NCI-H2227 (cell line): ENCODE measurements around the gene UBA1.

Experiments
- DNase-seq: peaks from one replicate; lab custom pipeline; 2025; ENCODE audit not compliant: unreplicated experiment; lab: John Stamatoyannopoulos, UW

UBA1 gene

DNA sequence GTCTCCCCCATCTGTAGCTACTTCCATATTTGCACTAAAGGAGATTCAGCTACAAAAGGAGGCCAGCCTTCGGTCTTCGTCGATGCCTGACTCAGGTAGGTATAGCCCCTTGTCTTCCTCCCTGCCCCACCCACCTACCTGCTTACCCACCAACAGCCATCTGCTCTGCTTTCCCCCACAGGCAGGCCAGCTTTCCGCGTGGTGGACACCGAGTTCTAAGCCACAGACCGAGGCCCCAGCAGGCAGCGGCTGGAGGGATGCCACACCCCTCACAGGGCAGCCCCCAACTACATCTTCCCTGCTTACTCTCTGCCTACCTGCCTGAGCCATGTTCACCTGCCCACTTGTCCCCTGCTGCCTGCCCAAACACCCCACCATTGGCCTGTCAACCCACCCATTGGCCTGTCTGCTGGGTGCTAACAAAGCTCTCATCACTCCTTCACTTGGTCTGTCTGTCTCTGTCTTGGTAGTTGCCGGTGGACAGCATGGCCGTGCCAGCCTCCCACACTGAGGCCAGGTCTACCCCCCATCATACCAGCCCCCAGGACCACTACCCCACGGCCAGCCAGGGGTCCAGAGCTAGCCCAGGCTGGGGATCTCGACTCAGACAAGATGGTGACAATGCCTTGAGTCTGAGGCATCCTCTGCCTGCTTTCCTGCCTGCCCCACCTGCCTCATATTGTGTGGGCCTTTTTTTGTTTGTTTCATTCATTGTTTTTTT is 35.1 kb downstream of the UBA1 start:
- no peak for DNase-seq

DNA sequence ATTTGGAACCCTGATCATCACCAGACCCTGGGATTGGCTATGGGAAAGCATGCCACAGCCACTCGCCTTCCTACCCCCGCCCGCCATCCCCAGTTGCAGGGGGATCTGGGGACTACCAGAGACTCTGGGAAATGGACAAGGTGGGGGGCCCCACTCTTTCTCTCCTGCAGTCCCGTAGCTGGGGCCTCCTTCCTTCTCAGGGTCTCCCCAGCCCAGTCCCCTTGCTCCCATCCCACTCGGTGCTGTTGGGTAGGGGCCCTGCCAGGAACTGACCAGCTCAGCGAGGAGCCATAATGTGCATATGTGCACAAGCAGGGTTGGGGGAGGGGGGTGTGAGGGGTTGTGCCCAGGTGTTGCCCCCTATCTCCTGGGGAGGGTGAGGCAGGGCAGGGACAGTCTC is 35.8 kb downstream of the UBA1 start:
- DNase-seq: no peak

DNA sequence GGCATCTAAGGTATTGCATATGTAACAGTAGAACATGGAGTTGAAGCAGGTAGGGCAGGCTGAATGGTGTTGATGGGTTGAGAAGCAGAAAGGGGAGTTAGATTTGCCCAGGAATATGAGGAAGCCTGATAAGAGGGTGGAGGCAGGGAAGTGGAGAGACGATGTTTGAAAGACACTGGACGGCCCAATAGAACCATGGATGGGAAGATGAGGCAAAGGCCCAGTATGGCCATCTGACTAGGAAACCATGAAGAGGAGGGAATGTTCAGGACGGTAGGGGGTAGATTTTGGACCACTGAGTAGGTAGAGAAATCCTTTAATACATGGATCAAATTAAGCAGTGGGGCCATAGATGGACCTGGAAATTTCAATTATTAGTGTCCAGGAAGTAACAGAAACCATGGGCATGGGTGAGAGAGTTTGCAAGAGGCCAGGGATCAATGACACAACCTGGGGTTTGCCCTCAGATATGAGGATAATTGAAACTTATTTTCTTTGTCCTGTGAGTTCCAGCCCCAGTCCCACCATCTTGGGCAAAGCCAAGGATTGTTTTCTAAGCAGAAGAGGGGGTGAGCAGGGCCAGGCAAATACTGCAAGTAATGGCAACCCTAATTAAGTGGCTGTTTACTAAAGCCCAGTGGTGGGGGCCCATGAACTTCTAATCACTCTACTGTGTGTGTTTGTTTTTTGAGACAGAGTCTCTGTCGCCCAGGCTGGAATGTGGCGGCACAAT is 36.7 kb downstream of the UBA1 start:
- DNase-seq: no peak

DNA sequence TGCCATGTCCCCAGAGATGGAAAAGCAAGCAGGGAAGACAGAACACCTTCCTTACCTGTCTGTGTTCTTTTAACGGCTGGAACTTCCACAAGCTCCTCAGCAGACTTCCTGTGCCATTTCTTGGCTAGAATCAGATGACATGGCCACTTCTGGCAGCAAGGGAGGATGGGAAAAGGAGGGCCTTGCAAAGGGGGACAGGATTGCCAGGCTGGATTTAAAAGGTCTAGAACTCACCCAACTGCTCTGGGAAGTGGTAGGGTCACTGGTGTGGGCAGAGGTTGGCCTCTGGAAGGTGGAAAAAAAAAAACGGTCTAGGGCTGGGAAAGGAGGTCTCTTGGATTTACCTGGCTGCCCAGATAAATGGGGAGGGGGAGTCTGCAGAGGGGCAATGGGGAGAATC is 37.5 kb downstream of the UBA1 start:
- no peak for DNase-seq

DNA sequence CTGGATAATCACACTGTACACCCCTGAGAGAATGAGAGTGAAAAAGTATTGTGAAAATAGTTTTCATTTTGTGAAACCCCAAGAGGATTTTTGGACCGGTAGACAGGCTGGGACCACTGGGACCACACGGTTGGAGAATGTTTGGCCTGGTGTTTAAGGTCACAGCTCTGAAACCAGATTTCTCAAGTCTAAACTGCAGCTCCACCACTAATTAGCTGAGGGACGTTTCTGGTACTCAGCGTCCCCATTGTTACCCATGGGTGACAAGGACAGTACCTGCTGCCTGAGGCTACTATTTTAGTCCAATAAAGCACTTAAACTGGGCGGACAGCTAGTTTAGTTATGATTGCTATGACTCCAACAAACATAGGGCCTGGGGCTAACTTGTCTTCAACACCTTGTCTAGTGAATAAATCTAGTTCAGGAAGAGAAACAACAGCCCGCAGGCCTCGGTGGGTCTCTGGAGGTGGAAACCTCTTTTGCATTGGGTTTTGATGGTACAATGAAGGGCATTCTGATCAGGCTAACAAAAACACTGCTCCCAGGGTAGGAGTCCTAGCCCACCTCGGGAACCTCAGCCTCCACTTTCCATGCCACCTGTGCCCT is 38.7 kb downstream of the UBA1 start:
- DNase-seq: no peak

DNA sequence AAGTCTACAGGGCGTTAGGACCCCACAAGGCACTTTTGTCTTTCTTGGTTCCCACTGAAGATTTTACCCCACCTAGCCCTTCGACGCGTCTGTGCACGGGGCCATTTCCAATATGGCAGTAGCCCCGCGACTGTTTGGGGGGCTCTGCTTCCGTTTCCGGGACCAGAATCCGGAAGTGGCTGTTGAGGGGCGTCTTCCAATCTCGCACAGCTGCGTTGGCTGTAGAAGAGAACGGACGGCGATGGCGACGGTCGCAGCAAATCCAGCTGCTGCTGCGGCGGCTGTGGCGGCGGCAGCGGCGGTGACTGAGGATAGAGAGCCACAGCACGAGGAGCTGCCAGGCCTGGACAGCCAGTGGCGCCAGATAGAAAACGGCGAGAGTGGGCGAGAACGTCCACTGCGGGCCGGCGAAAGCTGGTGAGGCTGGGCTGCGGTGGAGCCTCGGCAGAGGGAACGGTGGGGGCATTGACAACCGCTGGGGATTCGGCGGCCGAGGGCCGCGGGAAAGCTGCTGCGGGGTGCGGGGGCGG is 39.2 kb downstream of the UBA1 start, which contains the start of gene USP11:
Gene USP11 (plus strand): TSS at position 207 of the 530 bp plus-strand sequence. CDS start 35 bp downstream, at position 242.
- peak; percentile 93 for DNase-seq

DNA sequence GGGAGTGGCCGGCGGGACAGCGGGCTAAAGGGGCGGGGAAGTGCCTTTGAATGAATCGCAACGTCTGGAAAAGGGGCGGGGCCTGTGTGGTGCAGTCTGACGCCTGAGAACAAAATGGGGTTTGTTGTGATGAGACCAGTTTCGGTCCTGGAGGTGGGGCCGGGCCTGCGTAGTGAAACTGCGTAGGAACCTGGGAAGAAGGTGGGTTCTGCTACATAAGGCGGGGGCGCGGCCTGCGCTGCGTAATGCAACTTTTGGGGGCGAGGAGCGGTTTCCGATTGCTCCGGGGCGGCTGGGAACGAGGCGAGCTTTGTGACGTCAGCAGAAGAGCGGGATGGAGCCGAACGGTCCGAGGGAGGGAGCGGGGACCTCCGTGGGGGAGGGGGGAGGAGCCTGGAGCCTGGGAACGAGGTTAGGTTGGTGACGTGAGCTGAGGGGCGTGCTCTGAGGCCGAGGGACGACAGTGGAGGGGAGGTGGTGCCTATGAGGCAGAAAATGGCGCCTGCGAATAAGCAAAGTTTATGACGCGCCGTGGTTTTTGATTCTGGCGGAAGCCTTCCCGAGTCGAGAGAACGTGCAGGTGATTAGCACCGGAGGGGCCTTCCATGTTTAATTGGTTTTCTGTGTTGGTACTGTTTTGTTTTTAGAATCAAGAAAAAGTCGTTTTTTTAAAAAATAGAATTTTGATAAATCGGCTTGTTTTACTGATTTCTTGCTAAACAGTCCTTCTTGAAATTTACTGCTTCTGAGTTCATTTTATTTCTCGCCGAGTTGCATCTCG is 39.9 kb downstream of the UBA1 start:
- peak; percentile 99 for DNase-seq

DNA sequence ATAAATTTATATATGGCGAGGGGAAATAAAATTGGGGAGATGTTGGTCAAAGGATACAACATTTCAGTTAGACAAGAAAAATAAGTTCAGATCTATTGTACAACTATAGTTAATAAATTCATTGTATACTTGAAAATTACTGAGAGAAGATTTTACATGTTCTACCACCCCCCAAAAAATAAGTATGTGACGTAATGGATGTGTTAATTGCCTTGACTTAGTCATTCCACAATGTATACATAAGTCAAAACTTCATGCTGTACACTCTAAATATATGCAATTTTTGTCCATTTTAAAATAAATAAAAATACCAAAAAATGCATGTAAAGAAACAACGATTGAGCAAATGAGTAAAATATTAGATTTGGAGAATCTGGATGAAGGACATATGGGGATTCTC is 41.0 kb downstream of the UBA1 start:
- DNase-seq: no peak

DNA sequence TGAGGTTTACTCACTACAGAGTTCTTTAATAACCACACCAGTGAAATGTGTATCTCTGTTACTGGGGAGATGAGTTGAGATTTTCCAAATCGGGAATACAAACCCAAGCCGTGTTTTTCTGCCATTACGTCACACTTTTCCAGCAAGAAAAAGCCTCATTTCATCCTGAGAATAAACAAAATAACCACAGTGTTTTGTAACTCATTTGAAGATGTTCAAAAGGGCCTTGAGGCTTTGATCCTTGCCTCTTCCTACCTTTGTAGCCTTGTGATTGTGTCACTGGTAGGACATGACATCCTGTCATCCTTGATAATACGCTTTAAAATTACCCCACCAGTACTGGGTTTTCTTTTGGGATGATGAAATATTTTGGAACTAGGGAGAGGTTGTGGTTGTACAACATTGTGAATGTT is 42.1 kb downstream of the UBA1 start:
- DNase-seq: no peak

DNA sequence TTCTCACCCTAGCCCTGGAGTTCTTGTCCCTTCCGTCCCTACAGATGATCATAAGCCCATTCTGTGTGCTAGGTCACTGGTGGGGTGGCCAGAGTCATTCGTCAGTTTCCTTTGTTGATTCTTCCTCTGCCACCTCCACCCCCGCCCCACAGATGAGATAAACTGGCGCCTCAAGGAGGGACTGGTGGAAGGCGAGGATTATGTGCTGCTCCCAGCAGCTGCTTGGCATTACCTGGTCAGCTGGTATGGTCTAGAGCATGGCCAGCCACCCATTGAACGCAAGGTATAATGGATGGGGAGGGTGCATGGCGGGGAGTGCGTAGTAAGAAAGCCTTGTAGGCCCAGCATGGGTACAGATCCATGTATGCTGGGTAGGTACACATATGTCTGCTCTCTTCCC is 45.6 kb downstream of the UBA1 start:
- DNase-seq: no peak

DNA sequence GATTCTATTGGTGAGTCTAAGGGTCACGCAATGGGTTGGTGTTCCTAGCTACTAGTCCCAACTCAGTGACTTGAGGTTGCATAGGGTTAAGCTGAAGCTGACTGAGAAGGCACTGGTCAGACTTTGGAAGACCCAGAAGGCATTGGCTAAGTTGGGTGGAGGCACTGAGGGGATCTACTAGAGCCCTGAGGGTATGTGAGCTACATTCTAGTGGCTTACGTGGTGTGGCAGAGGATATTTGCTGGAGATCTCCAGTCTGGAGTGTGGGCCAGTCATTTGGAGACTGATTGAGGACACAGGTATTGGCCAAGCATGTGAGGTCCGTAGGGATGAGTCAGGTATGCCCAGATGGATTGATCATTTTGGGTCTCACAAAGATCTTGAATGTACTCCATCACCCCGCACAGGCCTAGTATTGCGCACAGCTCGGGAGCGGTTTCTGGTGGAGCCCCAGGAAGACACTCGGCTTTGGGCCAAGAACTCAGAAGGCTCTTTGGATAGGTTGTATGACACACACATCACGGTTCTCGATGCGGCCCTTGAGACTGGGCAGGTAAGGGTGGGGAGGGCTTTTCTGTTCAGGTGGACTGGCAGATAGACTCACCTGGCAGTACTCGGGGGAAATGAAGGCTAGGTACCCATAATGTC is 46.4 kb downstream of the UBA1 start:
- no peak for DNase-seq

DNA sequence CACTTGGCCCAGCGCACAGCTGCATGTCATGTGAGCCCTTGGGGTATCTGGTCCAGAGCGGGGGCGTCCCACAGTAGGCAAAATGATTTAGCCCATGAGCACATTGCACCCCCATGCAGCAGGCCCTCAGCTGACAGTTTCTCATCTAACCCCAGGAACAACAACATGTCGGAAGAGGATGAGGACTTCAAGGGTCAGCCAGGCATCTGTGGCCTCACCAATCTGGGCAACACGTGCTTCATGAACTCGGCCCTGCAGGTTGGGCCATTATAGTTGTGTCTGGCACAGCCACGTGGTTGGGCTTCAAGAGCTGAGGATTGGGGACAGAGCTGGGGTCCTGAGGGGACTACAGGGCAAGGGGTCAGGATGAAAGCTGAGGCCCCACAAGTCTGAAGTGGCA is 47.0 kb downstream of the UBA1 start:
- DNase-seq: no peak

DNA sequence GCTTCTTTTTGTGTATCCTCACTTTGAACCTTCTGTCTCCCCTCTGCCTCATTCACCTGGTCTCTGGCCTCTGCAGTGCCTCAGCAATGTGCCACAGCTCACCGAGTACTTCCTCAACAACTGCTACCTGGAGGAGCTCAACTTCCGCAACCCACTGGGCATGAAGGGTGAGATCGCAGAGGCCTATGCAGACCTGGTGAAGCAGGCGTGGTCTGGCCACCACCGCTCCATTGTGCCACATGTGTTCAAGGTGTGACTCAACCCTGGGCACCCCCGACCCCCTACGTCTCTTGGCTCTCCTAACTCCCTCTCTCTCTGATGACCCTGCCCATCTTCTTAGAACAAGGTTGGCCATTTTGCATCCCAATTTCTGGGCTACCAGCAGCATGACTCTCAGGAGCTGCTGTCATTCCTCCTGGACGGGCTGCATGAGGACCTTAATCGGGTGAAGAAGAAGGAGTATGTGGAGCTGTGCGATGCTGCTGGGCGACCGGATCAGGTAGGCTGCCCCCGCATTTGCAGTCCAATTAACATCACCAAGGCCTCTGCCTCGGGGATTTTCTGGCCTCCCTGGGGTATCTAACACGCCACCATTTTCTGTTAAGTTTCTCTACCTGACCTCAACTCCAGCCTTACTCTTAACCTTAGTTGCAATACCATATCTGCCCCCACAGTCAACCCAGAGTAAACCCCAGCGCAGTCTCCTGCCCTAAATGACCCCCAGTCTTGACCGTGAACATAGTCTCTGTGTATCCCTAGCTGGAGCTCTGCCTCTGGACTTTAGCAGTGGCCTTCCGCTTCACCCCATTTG is 47.8 kb downstream of the UBA1 start:
- DNase-seq: no peak

DNA sequence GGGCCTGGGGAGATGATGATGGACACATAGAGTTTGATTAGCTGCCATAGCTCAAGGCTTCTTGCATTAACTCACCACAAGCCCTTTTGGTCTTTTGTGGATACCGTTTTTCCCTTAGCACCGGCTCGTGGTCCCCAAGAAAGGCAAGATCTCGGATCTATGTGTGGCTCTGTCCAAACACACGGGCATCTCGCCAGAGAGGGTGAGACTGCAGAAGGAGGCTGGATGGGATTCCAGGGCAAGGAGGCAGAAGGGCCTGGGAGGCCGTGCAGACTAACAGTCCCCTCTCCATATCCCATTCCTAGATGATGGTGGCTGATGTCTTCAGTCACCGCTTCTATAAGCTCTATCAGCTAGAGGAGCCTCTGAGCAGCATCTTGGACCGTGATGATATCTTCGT is 48.7 kb downstream of the UBA1 start:
- no peak for DNase-seq

DNA sequence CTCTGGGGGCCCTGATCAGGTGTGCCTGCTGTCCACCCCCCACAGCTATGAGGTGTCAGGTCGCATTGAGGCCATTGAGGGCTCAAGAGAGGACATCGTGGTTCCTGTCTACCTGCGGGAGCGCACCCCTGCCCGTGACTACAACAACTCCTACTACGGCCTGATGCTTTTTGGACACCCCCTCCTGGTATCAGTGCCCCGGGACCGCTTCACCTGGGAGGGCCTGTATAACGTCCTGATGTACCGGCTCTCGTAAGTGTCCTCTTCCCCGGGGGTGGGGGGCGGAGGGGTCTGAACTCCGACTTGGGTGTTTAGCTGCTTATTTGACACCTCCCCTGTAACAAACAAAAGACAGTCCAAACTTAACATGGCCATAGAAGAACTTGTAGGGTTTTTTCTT is 49.7 kb downstream of the UBA1 start:
- DNase-seq: no peak

DNA sequence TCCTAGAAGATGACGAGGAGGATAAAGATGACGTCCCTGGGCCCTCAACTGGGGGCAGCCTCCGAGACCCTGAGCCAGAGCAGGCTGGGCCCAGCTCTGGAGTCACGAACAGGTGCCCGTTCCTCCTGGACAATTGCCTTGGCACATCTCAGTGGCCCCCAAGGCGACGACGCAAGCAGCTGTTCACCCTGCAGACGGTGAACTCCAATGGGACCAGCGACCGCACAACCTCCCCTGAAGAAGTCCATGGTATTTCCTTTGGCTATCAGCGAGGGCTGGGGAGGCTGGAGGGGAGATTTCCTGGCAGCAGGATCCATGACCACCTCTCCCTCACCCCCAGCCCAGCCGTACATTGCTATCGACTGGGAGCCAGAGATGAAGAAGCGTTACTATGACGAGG is 51.0 kb downstream of the UBA1 start:
- no peak for DNase-seq

DNA sequence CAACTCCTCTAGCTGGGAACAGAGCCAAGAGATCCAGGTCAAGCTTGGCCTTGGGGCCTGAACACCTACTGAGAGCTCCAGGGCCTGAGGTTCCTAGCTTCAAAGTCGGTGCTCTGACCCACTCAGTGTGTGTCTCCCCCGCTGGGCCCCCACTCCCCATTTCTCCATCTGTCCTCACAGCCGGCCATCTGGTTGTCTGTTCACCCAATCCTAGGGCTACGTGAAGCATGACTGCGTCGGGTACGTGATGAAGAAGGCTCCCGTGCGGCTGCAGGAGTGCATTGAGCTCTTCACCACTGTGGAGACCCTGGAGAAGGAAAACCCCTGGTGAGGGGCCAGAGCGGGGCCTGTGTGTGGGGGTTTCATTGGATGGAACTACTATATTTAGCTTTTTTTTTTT is 51.5 kb downstream of the UBA1 start:
- DNase-seq: no peak

DNA sequence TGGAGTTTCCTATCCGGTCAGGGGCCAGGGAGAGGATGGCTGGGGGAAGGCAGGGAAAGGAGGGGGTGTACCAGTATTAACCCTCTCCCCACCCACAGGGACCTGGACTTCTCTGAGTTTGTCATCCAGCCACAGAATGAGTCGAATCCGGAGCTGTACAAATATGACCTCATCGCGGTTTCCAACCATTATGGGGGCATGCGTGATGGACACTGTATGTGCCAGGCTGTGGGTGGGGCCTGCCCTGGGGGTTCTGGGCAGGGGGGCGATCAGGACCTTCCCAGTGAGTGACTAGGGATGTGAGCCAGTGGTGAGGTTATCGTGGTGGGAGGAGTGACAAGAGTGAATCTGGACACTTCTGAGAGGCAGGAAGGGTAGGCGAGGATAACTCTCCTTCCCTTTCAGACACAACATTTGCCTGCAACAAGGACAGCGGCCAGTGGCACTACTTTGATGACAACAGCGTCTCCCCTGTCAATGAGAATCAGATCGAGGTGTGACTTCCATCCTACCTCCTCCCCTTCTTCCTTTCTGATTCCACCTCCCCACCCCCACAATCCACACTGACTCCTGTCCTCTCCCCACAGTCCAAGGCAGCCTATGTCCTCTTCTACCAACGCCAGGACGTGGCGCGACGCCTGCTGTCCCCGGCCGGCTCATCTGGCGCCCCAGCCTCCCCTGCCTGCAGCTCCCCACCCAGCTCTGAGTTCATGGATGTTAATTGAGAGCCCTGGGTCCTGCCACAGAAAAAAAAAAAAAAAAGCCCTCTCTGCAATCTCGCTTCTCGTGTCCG is 53.8 kb downstream of the UBA1 start:
- peak; percentile 41 for DNase-seq

DNA sequence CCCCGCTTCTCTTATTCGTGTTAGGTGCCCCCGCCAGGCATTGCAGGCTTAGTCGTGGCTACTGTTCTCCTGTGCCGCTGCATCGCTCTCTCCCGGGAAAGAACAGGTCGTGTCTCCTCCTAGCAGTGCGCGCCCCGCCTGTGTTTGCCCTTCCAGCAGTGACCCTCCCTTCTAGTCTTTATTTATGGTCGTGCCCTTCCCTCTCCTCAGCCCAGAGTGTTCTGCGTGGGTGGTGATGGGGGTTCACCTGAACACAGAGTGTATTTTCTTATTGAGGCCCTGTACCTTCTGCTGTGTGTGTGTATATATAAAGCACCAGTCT is 54.3 kb downstream of the UBA1 start:
- DNase-seq: peak; percentile 47
